ENCODE results near the gene TACR1. TPM values are rescaled to one million over a fixed set of nuclear protein-coding genes. Genes with fewer than 3 reads are reported as not detected.

Gene TACR1
- total RNA-seq, 1 experiment from 2014 or later, result not detected

DNA sequence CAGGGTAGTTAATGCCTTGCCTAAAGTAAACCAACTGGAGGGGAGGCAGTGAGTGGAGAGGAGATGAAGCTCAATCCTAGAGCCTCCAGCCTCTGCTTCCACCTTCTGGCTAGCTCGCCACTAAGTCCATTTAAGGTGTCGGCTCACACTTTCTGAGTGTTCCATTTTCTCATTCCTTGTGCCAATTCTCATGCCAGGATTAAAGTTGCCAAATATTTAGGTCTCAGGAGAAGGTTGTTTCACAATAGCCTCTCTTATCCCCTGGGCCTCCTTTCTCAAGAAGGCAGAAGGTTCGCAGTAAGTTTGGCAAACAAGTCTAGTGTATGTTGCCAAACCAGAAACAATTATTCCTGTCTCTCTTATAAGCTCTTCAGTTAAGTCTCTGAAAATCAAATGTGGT is 57.2 kb downstream of the TACR1 start:
- no TSS peak for BruUV-seq (replicated peaks)
- Histone ChIP-seq H3K4me2 (ENCODE audit: low read length) (no peak overlapping the region), H3K27ac (ENCODE audit: low read depth, low read length) (no peak overlapping the region), H3K4me1 (ENCODE audit: control insufficient read depth in 1 of 2, insufficient read depth in 2 of 2, low read length in 2 of 2) (no peaks in the 10 kb centered on the region), H3K4me3 (replicated peaks in 1 of 2; ENCODE audit: low read depth in 1 of 2, low read length in 2 of 2) (no peak overlapping the region), H3K9ac (ENCODE audit: low read length) (no peak overlapping the region), H4K20me1 (ENCODE audit: insufficient read depth) (no peaks in the 10 kb centered on the region), H3K9me2 (ENCODE audit: insufficient read depth) (0 out of 2 replicates have a peak, but pooled peaks cover 3% of the 10 kb centered on the region), H3K79me2 (ENCODE audit: insufficient read depth, low read length) (no peaks in the 10 kb centered on the region), H3K9me3 (ENCODE audit: control insufficient read depth in 1 of 2, insufficient read depth in 1 of 2, low read depth in 1 of 2, low read length in 2 of 2) (no peaks in the 10 kb centered on the region), H3K27me3 (ENCODE audit: insufficient read depth, low read length) (peaks cover 65% of the 10 kb centered on the region), H2AFZ (ENCODE audit: low read depth, low read length, poor library complexity, severe bottlenecking) (no peak overlapping the region), H3K36me3 (ENCODE audit: control insufficient read depth in 1 of 2, insufficient read depth in 2 of 2, low read length in 2 of 2) (no peaks in the 10 kb centered on the region)
- ChIA-PET RAD21 (ENCODE audit: low non-redundant PET in 1 of 2, low total read pairs in 2 of 2, uncharacterized antibody in 2 of 2, unreplicated experiment in 2 of 2) (no interaction called here), POLR2A (no interaction called here), CTCF (no interaction called here)
- no peak for TF ChIP-seq ZNF274 (IDR thresholded peaks at IDR 0.05; ENCODE audit: low read depth, low read length)
- no peak for TF ChIP-seq ATF3 (IDR thresholded peaks at IDR 0.05)
- no peak for TF ChIP-seq EZH2 (IDR thresholded peaks at IDR 0.05)
- no peak for TF ChIP-seq CBX3 (IDR thresholded peaks at IDR 0.05; ENCODE audit: low read depth)
- TF ChIP-seq SIN3A (IDR thresholded peaks at IDR 0.05; ENCODE audit: low read depth), result no peak
- no peak for TF ChIP-seq YY1 (IDR thresholded peaks at IDR 0.05; ENCODE audit: extremely low read depth, insufficient replicate concordance, low read depth, low read length)
- TF ChIP-seq EZH2phosphoT487 (IDR thresholded peaks at IDR 0.05; ENCODE audit: borderline replicate concordance), result no peak
- no peak for TF ChIP-seq SP1 (IDR thresholded peaks at IDR 0.05; ENCODE audit: low read depth)
- no peak for TF ChIP-seq REST (IDR thresholded peaks at IDR 0.05; ENCODE audit: low read depth)
- no peak for TF ChIP-seq POLR2AphosphoS5 (IDR thresholded peaks at IDR 0.05; ENCODE audit: low read depth, low read length)
- TF ChIP-seq JUND (IDR thresholded peaks at IDR 0.05), result no peak
- no peak for TF ChIP-seq TCF7L2 (IDR thresholded peaks at IDR 0.05; ENCODE audit: borderline replicate concordance, extremely low read depth, insufficient read depth, insufficient read length)
- no peak for TF ChIP-seq ELF1 (IDR thresholded peaks at IDR 0.05; ENCODE audit: borderline replicate concordance, low read depth)
- TF ChIP-seq, protein P1, sequence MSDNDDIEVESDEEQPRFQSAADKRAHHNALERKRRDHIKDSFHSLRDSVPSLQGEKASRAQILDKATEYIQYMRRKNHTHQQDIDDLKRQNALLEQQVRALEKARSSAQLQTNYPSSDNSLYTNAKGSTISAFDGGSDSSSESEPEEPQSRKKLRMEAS (IDR thresholded peaks at IDR 0.05), result no peak
- no peak for TF ChIP-seq POLR2A (IDR thresholded peaks at IDR 0.05; ENCODE audit: borderline replicate concordance, extremely low read depth, insufficient read depth, insufficient read length)
- TF ChIP-seq EGR1 (IDR thresholded peaks at IDR 0.05; ENCODE audit: low read depth), result no peak
- ATAC-seq, result no peak
- no peak for DNase-seq (ENCODE audit: low read depth, low spot score)
- intact Hi-C loops (cut with micrococcal nuclease), result no loop called here

Data from HCT116 (cell line).